ENCODE data around the gene KCNK2. TPM values are rescaled to one million over a fixed set of nuclear protein-coding genes. Genes with fewer than 3 reads are reported as not detected.

KCNK2 gene
- total RNA-seq, result 10 to 100 TPM in 3 of 4 donors, 1 to 10 TPM in 1; 3.9 to 22.6 (median 21.2) TPM

DNA sequence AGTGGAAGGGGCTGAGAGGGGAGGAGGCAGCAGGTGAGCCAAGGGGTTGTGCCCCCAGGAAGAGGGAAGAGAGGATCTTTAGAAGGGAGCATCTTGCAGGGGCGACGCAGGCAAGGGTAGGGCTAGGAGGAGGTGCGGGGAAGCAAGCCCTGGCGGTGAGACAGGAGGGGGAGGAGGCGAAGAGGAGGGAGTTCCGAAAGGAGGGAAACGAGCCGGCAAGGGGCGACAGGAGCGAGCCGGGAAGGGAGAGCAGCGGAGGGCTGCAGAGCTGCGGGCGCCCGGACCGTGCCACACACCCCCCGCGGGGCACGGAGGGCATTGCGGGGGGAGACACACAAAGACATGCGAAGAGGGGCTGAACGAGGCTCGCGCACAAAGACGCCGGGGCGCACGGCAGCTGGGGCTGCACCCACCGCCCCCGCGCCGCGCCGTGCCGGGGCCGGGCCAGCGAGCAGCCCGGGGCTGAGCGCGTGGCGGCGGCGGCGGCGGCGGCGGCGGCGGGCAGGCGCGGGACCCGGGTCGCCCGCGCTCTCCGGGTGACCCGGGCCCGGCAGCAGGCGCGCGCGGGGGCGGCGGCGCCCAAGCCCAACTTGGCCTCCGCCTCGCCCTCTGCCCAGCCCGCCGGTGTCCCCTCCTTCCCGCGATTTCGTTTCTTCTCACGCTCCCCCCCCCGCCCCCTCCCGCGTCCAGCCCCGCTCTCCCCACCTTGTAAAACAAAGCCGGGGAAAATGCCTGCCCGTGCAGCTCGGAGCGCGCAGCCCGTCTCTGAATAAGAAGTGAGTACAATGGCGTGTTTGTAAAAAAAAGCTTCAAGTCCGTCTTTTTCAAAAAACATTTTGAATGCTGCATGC is at the start of gene KCNK2:
Gene KCNK2 (plus strand): TSS at position 206 of the 851 bp plus-strand sequence. CDS start 649 bp downstream, outside the sequence.
- H3K27ac ChIP-seq, result no peak within 1 kb of the TSS
- DNase-seq, result peak; percentile 26 to 51

GRCh38 chr1:215032911-215033526 is 49.5 kb upstream of the KCNK2 start:
- H3K4me3 ChIP-seq (replicated peaks in 1 of 3), result no peak overlapping the region
- intact Hi-C loops (cut with DNase I), result no loop called here
- no peak for DNase-seq
- H3K36me3 ChIP-seq, result no peaks in the 10 kb centered on the region
- no peak for TF ChIP-seq CTCF (IDR thresholded peaks at IDR 0.05)
- no peak for TF ChIP-seq POLR2A (IDR thresholded peaks at IDR 0.05)
- H3K27me3 ChIP-seq, result no peaks in the 10 kb centered on the region
- no peaks in the 10 kb centered on the region for H3K9me3 ChIP-seq
- no peak overlapping the region for H3K27ac ChIP-seq
- H3K4me1 ChIP-seq, result no peaks in the 10 kb centered on the region
- WGBS, 2 donors, result 93 to 100% methylated on average over 1 of the region's 1 CpG

More for the DNA sequence above, at the start of gene KCNK2:
- TF ChIP-seq POLR2A (IDR thresholded peaks at IDR 0.05) (no peak), CTCF (IDR thresholded peaks at IDR 0.05) (no peak)
- peak within 1 kb of the TSS; percentile 29 to 61 (median 45) for H3K4me3 ChIP-seq (replicated peaks in 1 of 3)
- no peaks in the 10 kb centered on the region for H3K9me3 ChIP-seq
- WGBS, 2 donors, result 0 to 2% methylated on average over 34 to 39 of the region's 85 CpGs
- peaks cover under 1 to 14% of the 10 kb centered on the region in 2 donors for H3K4me1 ChIP-seq
- H3K36me3 ChIP-seq, result no peaks in the 10 kb centered on the region
- intact Hi-C loops (cut with DNase I), result no loop called here
- H3K27me3 ChIP-seq, result no peaks in the 10 kb centered on the region

DNA sequence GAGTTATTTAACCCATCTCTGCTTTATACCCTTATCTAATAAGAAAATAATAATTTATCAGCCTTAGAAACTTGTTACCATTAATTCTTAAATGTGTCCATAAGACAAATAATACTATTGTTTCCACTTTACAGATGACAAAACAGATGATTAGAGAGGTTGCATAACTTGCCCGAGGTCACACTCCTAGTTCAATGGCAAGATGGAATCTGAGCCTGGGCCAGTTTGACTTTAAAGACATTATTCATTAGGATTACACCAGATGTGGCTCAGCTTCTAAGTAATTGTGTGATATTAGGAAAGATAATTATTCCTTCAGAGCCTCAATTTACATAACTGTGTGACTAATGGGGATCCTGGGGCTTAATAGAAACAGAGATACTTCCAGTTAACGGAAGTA is 42.3 kb upstream of the KCNK2 start:
- DNase-seq, result no peak
- WGBS, 2 donors, result 85 to 87% methylated on average over 2 of the region's 2 CpGs
- intact Hi-C loops (cut with DNase I), result no loop called here
- H3K27me3 ChIP-seq, result no peaks in the 10 kb centered on the region
- H3K4me3 ChIP-seq (replicated peaks in 1 of 3), result no peak overlapping the region
- no peaks in the 10 kb centered on the region for H3K9me3 ChIP-seq
- no peak overlapping the region for H3K27ac ChIP-seq
- no peaks in the 10 kb centered on the region for H3K4me1 ChIP-seq
- TF ChIP-seq POLR2A (IDR thresholded peaks at IDR 0.05) (no peak), CTCF (IDR thresholded peaks at IDR 0.05) (no peak)
- H3K36me3 ChIP-seq, result no peaks in the 10 kb centered on the region

- intact Hi-C loops (cut with DNase I), result no loop called here
- Histone ChIP-seq H3K36me3 (no peaks in the 10 kb centered on the region), H3K4me3 (replicated peaks in 1 of 3) (no peak overlapping the region), H3K4me1 (no peaks in the 10 kb centered on the region), H3K9me3 (no peaks in the 10 kb centered on the region), H3K27me3 (no peaks in the 10 kb centered on the region), H3K27ac (no peak overlapping the region)
- no peak for DNase-seq
- WGBS, 2 donors, result 88 to 100% methylated on average over 1 of the region's 1 CpG
- TF ChIP-seq CTCF (IDR thresholded peaks at IDR 0.05), result no peak
- TF ChIP-seq POLR2A (IDR thresholded peaks at IDR 0.05), result no peak
Measured at GRCh38 chr1:215043401-215043800, 39.1 kb upstream of the KCNK2 start.

- WGBS, 2 donors, result 87 to 90% methylated on average over 3 of the region's 3 CpGs
- H3K27me3 ChIP-seq, result no peaks in the 10 kb centered on the region
- no peaks in the 10 kb centered on the region for H3K9me3 ChIP-seq
- no peaks in the 10 kb centered on the region for H3K36me3 ChIP-seq
- no peak overlapping the region for H3K4me3 ChIP-seq (replicated peaks in 1 of 3)
- no peak for TF ChIP-seq CTCF (IDR thresholded peaks at IDR 0.05)
- TF ChIP-seq POLR2A (IDR thresholded peaks at IDR 0.05), result no peak
- no peak for DNase-seq
- H3K27ac ChIP-seq, result no peak overlapping the region
- intact Hi-C loops (cut with DNase I), result no loop called here
- no peaks in the 10 kb centered on the region for H3K4me1 ChIP-seq
Measured at GRCh38 chr1:215044151-215044550, 38.4 kb upstream of the KCNK2 start.
